Urinary bladder (tissue), 4 donors: ENCODE data around the gene POLR1F. TPM values are rescaled to one million over a fixed set of nuclear protein-coding genes. Genes with fewer than 3 reads are reported as not detected.

Source experiments
- DNase-seq: peaks from one replicate; pipeline ENCODE4 v3.0.0-alpha.2; 2015; ENCODE audit errors: extremely low spot score
- H3K27ac ChIP-seq: one replicate; pipeline ENCODE4 v1.5.1; 2013; ENCODE audit warnings: low read depth, mild to moderate bottlenecking, moderate library complexity
- H3K36me3 ChIP-seq: one replicate; pipeline ENCODE4 v1.6.1; 2013; ENCODE audit warnings: mild to moderate bottlenecking, moderate library complexity; ENCODE audit not compliant: insufficient read depth
- H3K4me1 ChIP-seq: one replicate; pipeline ENCODE4 v1.6.1; 2013; ENCODE audit warnings: mild to moderate bottlenecking, moderate library complexity; ENCODE audit not compliant: insufficient read depth
- H3K4me3 ChIP-seq: one replicate; pipeline ENCODE4 v1.5.1; 2013; ENCODE audit warnings: low read depth, low read length
- WGBS: extraction: QIAGEN DNeasy Blood & Tissue Kit; methylation state at CpG from one replicate; pipeline ENCODE4 v1.1.7; 2013; 5-methylcytosine and 5-hydroxymethylcytosine counted together
- polyA plus RNA-seq: library from polyadenylated mRNA; stranded (reverse); fragments of 200-250 nt; gene quantifications from one replicate; pipeline ENCODE4 v1.2.3, GENCODE V29; 2013
- total RNA-seq: library from RNA; depleted of rRNA; stranded (reverse); fragments of >200 nt; gene quantifications from one replicate; pipeline ENCODE4 v1.2.3, GENCODE V29; 2014
- donor health status: healthy with polysubstance abuse.
- donor health status: healthy.

The POLR1F gene
- total RNA-seq (23.5 TPM), polyA plus RNA-seq (12.4 TPM)

DNA sequence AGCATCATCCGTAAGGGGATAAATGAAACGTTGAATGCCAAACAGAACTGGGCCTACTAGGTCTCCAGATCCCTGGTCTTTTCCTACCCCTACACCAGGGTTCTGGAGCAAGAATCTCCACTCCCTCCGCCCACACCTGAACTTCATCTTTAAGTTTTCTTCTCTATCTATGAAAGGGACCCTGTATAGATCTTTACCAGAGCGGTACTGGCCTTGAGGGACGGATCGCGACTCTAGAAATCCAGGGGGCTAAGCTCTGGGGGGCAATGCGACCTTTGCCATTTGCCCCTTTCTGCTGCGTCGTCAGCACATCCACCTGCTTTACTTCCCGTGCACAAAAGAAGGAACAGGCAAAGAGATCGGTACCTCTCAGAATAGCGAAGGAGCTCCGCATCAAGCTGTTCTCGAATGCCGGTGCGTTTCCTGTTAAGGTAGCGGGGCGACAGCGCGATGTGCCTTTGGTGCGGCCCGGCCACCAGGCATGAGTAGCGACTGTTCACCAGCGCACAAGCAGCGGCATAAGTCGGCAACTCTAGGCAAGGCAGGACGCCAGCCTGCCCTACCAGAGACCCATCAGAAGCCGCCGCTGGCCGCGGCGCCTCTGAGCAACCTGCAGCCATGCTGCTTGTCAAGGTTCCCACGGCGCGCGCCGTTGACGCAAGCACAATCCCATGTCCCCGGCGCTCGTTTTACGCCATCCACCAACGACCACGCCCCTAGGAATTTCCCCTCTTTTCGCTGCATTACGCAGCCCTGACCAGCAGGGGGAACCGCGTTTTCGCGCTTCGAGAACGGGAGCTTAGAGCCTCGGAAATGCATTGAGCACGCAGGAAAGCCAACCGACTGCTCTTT, at the start of gene POLR1F:
Gene POLR1F (minus strand): TSS at position 641 of the 852 bp plus-strand sequence. CDS start 21 bp downstream, at position 620.
- H3K36me3 ChIP-seq = no peaks in the 10 kb centered on the region
- WGBS = under 1% methylated on average over 56 of the region's 56 CpGs
- peak; percentile 96 for DNase-seq
- H3K4me3 ChIP-seq = peak within 1 kb of the TSS; percentile 85
- H3K27ac ChIP-seq = peak within 1 kb of the TSS; percentile 7
- no peaks in the 10 kb centered on the region for H3K4me1 ChIP-seq

DNA sequence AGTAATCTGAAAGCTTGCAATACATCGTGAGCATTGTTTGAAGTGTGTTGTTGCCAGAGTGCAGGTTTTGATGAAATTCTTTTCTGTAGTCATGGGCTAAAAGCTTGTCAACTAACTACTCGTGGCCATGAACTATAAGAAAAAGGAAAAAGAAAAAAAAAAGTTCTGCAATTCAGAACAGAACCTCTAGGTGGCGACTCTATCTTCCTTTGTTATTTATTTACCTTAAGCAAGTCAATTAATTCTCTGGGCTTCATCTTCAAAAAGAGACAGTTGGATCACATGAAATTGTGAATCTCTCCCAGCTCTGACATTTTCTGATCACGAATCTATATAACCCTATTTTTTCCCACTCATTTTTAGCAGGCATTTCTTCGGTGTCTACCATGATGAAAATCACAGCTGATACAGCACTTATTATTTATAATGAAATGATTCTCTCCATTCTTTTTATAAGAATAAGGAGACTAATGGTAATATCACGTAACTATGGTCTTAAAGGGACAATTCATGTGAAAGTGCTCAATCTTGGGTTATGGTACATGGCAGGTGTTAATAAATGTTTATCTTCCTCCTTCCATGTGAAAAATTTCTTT, 45.8 kb upstream of the POLR1F start:
- WGBS = 53% methylated on average over 6 of the region's 6 CpGs
- Histone ChIP-seq H3K4me3 (no peak overlapping the region), H3K4me1 (no peaks in the 10 kb centered on the region), H3K27ac (no peak overlapping the region), H3K36me3 (no peaks in the 10 kb centered on the region)
- DNase-seq = no peak

- Histone ChIP-seq H3K27ac (no peak overlapping the region), H3K4me3 (no peak overlapping the region), H3K36me3 (no peaks in the 10 kb centered on the region), H3K4me1 (no peaks in the 10 kb centered on the region)
- no peak for DNase-seq
- 74% methylated on average over 3 of the region's 3 CpGs for WGBS
These were observed 43.2 kb upstream of the POLR1F start for GRCh38 chr7:19752020-19752419.

GRCh38 chr7:19749658-19750057, 40.8 kb upstream of the POLR1F start:
- Histone ChIP-seq H3K4me1 (no peaks in the 10 kb centered on the region), H3K36me3 (no peaks in the 10 kb centered on the region), H3K4me3 (no peak overlapping the region), H3K27ac (no peak overlapping the region)
- DNase-seq = no peak
- 73% methylated on average over 4 of the region's 4 CpGs for WGBS

- H3K4me3 ChIP-seq = no peak overlapping the region
- 30% methylated on average over 4 of the region's 4 CpGs for WGBS
- no peaks in the 10 kb centered on the region for H3K4me1 ChIP-seq
- DNase-seq = peak; percentile 25
- no peaks in the 10 kb centered on the region for H3K36me3 ChIP-seq
- no peak overlapping the region for H3K27ac ChIP-seq
These were observed 39.0 kb upstream of the POLR1F start for GRCh38 chr7:19747740-19748339.

GRCh38 chr7:19744075-19744474, 35.2 kb upstream of the POLR1F start:
- no peak for DNase-seq
- H3K4me1 ChIP-seq = no peaks in the 10 kb centered on the region
- H3K27ac ChIP-seq = no peak overlapping the region
- no peaks in the 10 kb centered on the region for H3K36me3 ChIP-seq
- WGBS = 35% methylated on average over 1 of the region's 1 CpG
- H3K4me3 ChIP-seq = no peak overlapping the region

- WGBS = 58% methylated on average over 3 of the region's 3 CpGs
- no peaks in the 10 kb centered on the region for H3K4me1 ChIP-seq
- no peak for DNase-seq
- no peak overlapping the region for H3K4me3 ChIP-seq
- no peaks in the 10 kb centered on the region for H3K36me3 ChIP-seq
- no peak overlapping the region for H3K27ac ChIP-seq
These were observed 19.9 kb upstream of the POLR1F start for GRCh38 chr7:19728716-19729115.

GRCh38 chr7:19725770-19726169, 16.9 kb upstream of the POLR1F start:
- H3K27ac ChIP-seq = no peak overlapping the region
- H3K4me3 ChIP-seq = no peak overlapping the region
- H3K36me3 ChIP-seq = no peaks in the 10 kb centered on the region
- no peak for DNase-seq
- 85% methylated on average over 5 of the region's 5 CpGs for WGBS
- H3K4me1 ChIP-seq = no peaks in the 10 kb centered on the region

DNA sequence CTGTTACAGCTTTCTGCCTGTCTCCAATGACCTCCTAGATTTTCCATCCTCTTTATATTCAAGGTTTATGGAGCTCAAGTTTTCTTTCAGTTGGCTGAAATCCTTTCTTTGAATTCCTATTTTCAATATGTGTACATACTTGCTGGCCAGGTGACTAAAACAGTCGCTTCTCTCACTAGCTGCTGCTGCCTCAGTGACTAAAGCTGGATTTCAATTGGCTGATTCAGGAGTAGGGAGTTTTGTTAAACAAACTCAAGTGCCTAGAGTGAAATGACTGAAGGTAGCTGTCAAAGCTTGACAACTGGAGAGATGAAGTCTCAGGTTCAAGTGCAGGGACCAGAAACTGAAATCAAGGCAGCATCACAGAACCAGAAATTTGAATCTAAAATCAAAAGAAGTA, 6.7 kb upstream of the POLR1F start:
- Histone ChIP-seq H3K27ac (no peak overlapping the region), H3K36me3 (no peaks in the 10 kb centered on the region), H3K4me3 (no peak overlapping the region), H3K4me1 (no peaks in the 10 kb centered on the region)
- 57% methylated on average over 1 of the region's 1 CpG for WGBS
- DNase-seq = no peak

DNA sequence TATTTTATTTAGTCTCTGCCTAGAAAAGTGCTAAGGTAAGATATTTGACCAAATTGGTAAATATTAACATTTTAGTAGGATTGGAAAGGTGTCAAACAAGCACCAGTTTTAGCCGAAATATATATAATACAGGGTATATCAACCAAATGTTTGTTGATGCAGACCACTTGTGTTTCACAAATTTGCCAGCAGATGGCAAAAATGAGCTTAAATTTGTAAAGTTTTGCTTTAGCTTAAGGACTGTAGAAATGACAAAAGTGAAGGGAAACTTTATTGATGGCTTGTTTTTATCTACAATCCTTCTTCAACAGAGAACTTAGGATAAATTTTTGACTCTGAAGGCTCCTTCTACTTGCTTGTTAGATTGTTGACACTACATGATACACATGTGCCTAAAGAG, 4.8 kb upstream of the POLR1F start:
- no peak for DNase-seq
- no peaks in the 10 kb centered on the region for H3K4me1 ChIP-seq
- H3K27ac ChIP-seq = no peak overlapping the region
- WGBS = 45% methylated on average over 1 of the region's 1 CpG
- no peaks in the 10 kb centered on the region for H3K36me3 ChIP-seq
- H3K4me3 ChIP-seq = no peak overlapping the region

- 39% methylated on average over 6 of the region's 6 CpGs for WGBS
- DNase-seq = no peak
These were observed 377 bp upstream of the POLR1F start for GRCh38 chr7:19709249-19709578.

GRCh38 chr7:19707240-19707639, 1.6 kb downstream of the POLR1F start:
- H3K36me3 ChIP-seq = no peaks in the 10 kb centered on the region
- H3K27ac ChIP-seq = no peak overlapping the region
- no peak for DNase-seq
- H3K4me3 ChIP-seq = no peak overlapping the region
- 70% methylated on average over 3 of the region's 3 CpGs for WGBS
- H3K4me1 ChIP-seq = no peaks in the 10 kb centered on the region

More at GRCh38 chr7:19709249-19709578, 377 bp upstream of the POLR1F start:
- Histone ChIP-seq H3K4me1 (no peaks in the 10 kb centered on the region), H3K4me3 (peak overlapping the region; percentile 85), H3K27ac (no peak overlapping the region), H3K36me3 (no peaks in the 10 kb centered on the region)

- no peak overlapping the region for H3K4me3 ChIP-seq
- WGBS = 80% methylated on average over 2 of the region's 2 CpGs
- H3K27ac ChIP-seq = no peak overlapping the region
- no peaks in the 10 kb centered on the region for H3K36me3 ChIP-seq
- no peak for DNase-seq
- H3K4me1 ChIP-seq = no peaks in the 10 kb centered on the region
These were observed 3.2 kb downstream of the POLR1F start for GRCh38 chr7:19705663-19706062.

DNA sequence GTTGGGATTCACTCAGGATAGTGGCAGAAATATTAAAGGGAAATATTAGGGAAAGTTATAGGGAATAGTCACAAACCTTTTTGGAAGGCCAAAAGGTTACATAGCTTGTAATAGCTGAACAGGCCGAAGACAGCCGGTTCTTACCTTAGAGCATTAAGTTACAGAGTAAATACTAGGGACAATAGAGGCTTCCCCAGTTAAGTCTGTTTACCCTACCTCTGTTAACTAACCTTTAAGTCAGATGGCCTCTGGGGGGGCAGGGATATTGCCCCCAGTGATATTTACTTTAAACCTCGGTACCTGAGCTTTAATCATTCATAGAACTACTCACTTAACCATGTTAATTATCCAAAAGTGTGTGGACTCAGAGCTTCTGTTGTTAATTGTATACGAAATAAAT, 7.4 kb downstream of the POLR1F start:
- no peak overlapping the region for H3K4me3 ChIP-seq
- no peak overlapping the region for H3K27ac ChIP-seq
- no peak for DNase-seq
- peaks cover 1% of the 10 kb centered on the region for H3K4me1 ChIP-seq
- H3K36me3 ChIP-seq = no peaks in the 10 kb centered on the region
- WGBS = 61% methylated on average over 4 of the region's 4 CpGs
